ENCODE measurements around the gene BATF.

Gene BATF

GRCh38 chr14:75566752-75567151, 44.5 kb downstream of the BATF start:
- peak overlapping the region; percentile 50 for H3K4me3 Mint-ChIP-seq
- no peaks in the 10 kb centered on the region for H3K9me3 Mint-ChIP-seq
- no peaks in the 10 kb centered on the region for H3K36me3 Mint-ChIP-seq (ENCODE audit: low read depth)
- H3K4me1 Mint-ChIP-seq (ENCODE audit: low read depth) = peaks cover 48% of the 10 kb centered on the region
- peak overlapping the region; percentile 79 for H3K27ac Mint-ChIP-seq
- no peaks in the 10 kb centered on the region for H3K27me3 Mint-ChIP-seq (ENCODE audit: low read depth)
- DNase-seq (ENCODE audit: low spot score) = no peak

GRCh38 chr14:75568140-75568539, 45.9 kb downstream of the BATF start:
- H3K4me3 Mint-ChIP-seq = no peak overlapping the region
- H3K36me3 Mint-ChIP-seq (ENCODE audit: low read depth) = no peaks in the 10 kb centered on the region
- peaks cover 40% of the 10 kb centered on the region for H3K4me1 Mint-ChIP-seq (ENCODE audit: low read depth)
- H3K9me3 Mint-ChIP-seq = no peaks in the 10 kb centered on the region
- DNase-seq (ENCODE audit: low spot score) = no peak
- no peaks in the 10 kb centered on the region for H3K27me3 Mint-ChIP-seq (ENCODE audit: low read depth)
- no peak overlapping the region for H3K27ac Mint-ChIP-seq

- no peaks in the 10 kb centered on the region for H3K9me3 Mint-ChIP-seq
- no peaks in the 10 kb centered on the region for H3K36me3 Mint-ChIP-seq (ENCODE audit: low read depth)
- no peaks in the 10 kb centered on the region for H3K27me3 Mint-ChIP-seq (ENCODE audit: low read depth)
- no peak overlapping the region for H3K4me3 Mint-ChIP-seq
- no peak overlapping the region for H3K27ac Mint-ChIP-seq
- peaks cover 40% of the 10 kb centered on the region for H3K4me1 Mint-ChIP-seq (ENCODE audit: low read depth)
- no peak for DNase-seq (ENCODE audit: low spot score)
These were observed 46.5 kb downstream of the BATF start for GRCh38 chr14:75568791-75569190.

- no peak for DNase-seq (ENCODE audit: low spot score)
- H3K4me1 Mint-ChIP-seq (ENCODE audit: low read depth) = peaks cover 28% of the 10 kb centered on the region
- peaks cover 5% of the 10 kb centered on the region for H3K27me3 Mint-ChIP-seq (ENCODE audit: low read depth)
- no peaks in the 10 kb centered on the region for H3K36me3 Mint-ChIP-seq (ENCODE audit: low read depth)
- H3K4me3 Mint-ChIP-seq = no peak overlapping the region
- no peak overlapping the region for H3K27ac Mint-ChIP-seq
- H3K9me3 Mint-ChIP-seq = no peaks in the 10 kb centered on the region
These were observed 48.5 kb downstream of the BATF start for GRCh38 chr14:75570797-75571196.

GRCh38 chr14:75572104-75572503, 49.8 kb downstream of the BATF start:
- Mint-ChIP-seq H3K4me1 (ENCODE audit: low read depth) (peaks cover 17% of the 10 kb centered on the region), H3K27me3 (ENCODE audit: low read depth) (peaks cover 5% of the 10 kb centered on the region), H3K4me3 (no peak overlapping the region), H3K36me3 (ENCODE audit: low read depth) (no peaks in the 10 kb centered on the region), H3K9me3 (no peaks in the 10 kb centered on the region), H3K27ac (no peak overlapping the region)
- no peak for DNase-seq (ENCODE audit: low spot score)

- peaks cover 8% of the 10 kb centered on the region for H3K27me3 Mint-ChIP-seq (ENCODE audit: low read depth)
- no peak overlapping the region for H3K27ac Mint-ChIP-seq
- H3K4me3 Mint-ChIP-seq = peak overlapping the region; percentile 90
- no peak for DNase-seq (ENCODE audit: low spot score)
- H3K4me1 Mint-ChIP-seq (ENCODE audit: low read depth) = peaks cover 17% of the 10 kb centered on the region
- H3K9me3 Mint-ChIP-seq = no peaks in the 10 kb centered on the region
- no peaks in the 10 kb centered on the region for H3K36me3 Mint-ChIP-seq (ENCODE audit: low read depth)
These were observed 54.8 kb downstream of the BATF start for GRCh38 chr14:75577090-75577489.

GRCh38 chr14:75577729-75578101, 55.4 kb downstream of the BATF start:
- no peaks in the 10 kb centered on the region for H3K36me3 Mint-ChIP-seq (ENCODE audit: low read depth)
- no peaks in the 10 kb centered on the region for H3K9me3 Mint-ChIP-seq
- peak overlapping the region; percentile 90 for H3K4me3 Mint-ChIP-seq
- DNase-seq (ENCODE audit: low spot score) = peak; percentile 70
- H3K27ac Mint-ChIP-seq = peak overlapping the region; percentile 42
- peaks cover 17% of the 10 kb centered on the region for H3K4me1 Mint-ChIP-seq (ENCODE audit: low read depth)
- H3K27me3 Mint-ChIP-seq (ENCODE audit: low read depth) = peaks cover 8% of the 10 kb centered on the region

GRCh38 chr14:75578102-75578785, 56.0 kb downstream of the BATF start, which contains the start of gene FLVCR2:
TSS of gene FLVCR2 (plus strand) at chr14:75578620. CDS start at chr14:75578973, 353 bp downstream.
- DNase-seq (ENCODE audit: low spot score) = peak; percentile 52
- peaks cover 8% of the 10 kb centered on the region for H3K27me3 Mint-ChIP-seq (ENCODE audit: low read depth)
- no peaks in the 10 kb centered on the region for H3K9me3 Mint-ChIP-seq
- H3K4me3 Mint-ChIP-seq = peak within 1 kb of the TSS; percentile 90
- no peaks in the 10 kb centered on the region for H3K36me3 Mint-ChIP-seq (ENCODE audit: low read depth)
- H3K4me1 Mint-ChIP-seq (ENCODE audit: low read depth) = peaks cover 17% of the 10 kb centered on the region
- peak within 1 kb of the TSS; percentile 42 for H3K27ac Mint-ChIP-seq

- DNase-seq (ENCODE audit: low spot score) = no peak
- H3K9me3 Mint-ChIP-seq = no peaks in the 10 kb centered on the region
- H3K27me3 Mint-ChIP-seq (ENCODE audit: low read depth) = peaks cover 8% of the 10 kb centered on the region
- H3K27ac Mint-ChIP-seq = no peak overlapping the region
- peaks cover 17% of the 10 kb centered on the region for H3K4me1 Mint-ChIP-seq (ENCODE audit: low read depth)
- H3K4me3 Mint-ChIP-seq = peak overlapping the region; percentile 90
- no peaks in the 10 kb centered on the region for H3K36me3 Mint-ChIP-seq (ENCODE audit: low read depth)
These were observed 56.6 kb downstream of the BATF start for GRCh38 chr14:75578786-75579337.

GRCh38 chr14:75579338-75579864, 57.1 kb downstream of the BATF start:
- Mint-ChIP-seq H3K9me3 (no peaks in the 10 kb centered on the region), H3K36me3 (ENCODE audit: low read depth) (no peaks in the 10 kb centered on the region), H3K4me3 (peak overlapping the region; percentile 90), H3K27ac (no peak overlapping the region), H3K27me3 (ENCODE audit: low read depth) (peaks cover 8% of the 10 kb centered on the region), H3K4me1 (ENCODE audit: low read depth) (peaks cover 17% of the 10 kb centered on the region)
- DNase-seq (ENCODE audit: low spot score) = no peak

GRCh38 chr14:75579882-75580281, 57.6 kb downstream of the BATF start:
- peaks cover 17% of the 10 kb centered on the region for H3K4me1 Mint-ChIP-seq (ENCODE audit: low read depth)
- peaks cover 3% of the 10 kb centered on the region for H3K27me3 Mint-ChIP-seq (ENCODE audit: low read depth)
- no peak overlapping the region for H3K27ac Mint-ChIP-seq
- peak overlapping the region; percentile 90 for H3K4me3 Mint-ChIP-seq
- no peaks in the 10 kb centered on the region for H3K36me3 Mint-ChIP-seq (ENCODE audit: low read depth)
- H3K9me3 Mint-ChIP-seq = no peaks in the 10 kb centered on the region
- DNase-seq (ENCODE audit: low spot score) = no peak

GRCh38 chr14:75587388-75587787, 65.1 kb downstream of the BATF start:
- H3K4me3 Mint-ChIP-seq = no peak overlapping the region
- no peak overlapping the region for H3K27ac Mint-ChIP-seq
- H3K36me3 Mint-ChIP-seq (ENCODE audit: low read depth) = no peaks in the 10 kb centered on the region
- DNase-seq (ENCODE audit: low spot score) = no peak
- H3K27me3 Mint-ChIP-seq (ENCODE audit: low read depth) = peaks cover 4% of the 10 kb centered on the region
- H3K4me1 Mint-ChIP-seq (ENCODE audit: low read depth) = no peaks in the 10 kb centered on the region
- no peaks in the 10 kb centered on the region for H3K9me3 Mint-ChIP-seq

- Mint-ChIP-seq H3K27me3 (ENCODE audit: low read depth) (peaks cover 4% of the 10 kb centered on the region), H3K4me1 (ENCODE audit: low read depth) (no peaks in the 10 kb centered on the region), H3K36me3 (ENCODE audit: low read depth) (no peaks in the 10 kb centered on the region), H3K9me3 (no peaks in the 10 kb centered on the region), H3K27ac (no peak overlapping the region), H3K4me3 (no peak overlapping the region)
- DNase-seq (ENCODE audit: low spot score) = no peak
These were observed 67.7 kb downstream of the BATF start for GRCh38 chr14:75589931-75590330.

GRCh38 chr14:75591331-75591946, 69.2 kb downstream of the BATF start:
- H3K27me3 Mint-ChIP-seq (ENCODE audit: low read depth) = no peaks in the 10 kb centered on the region
- H3K9me3 Mint-ChIP-seq = no peaks in the 10 kb centered on the region
- no peak overlapping the region for H3K4me3 Mint-ChIP-seq

More at GRCh38 chr14:75591331-75591946, 69.2 kb downstream of the BATF start:
- DNase-seq (ENCODE audit: low spot score) = no peak
- Mint-ChIP-seq H3K4me1 (ENCODE audit: low read depth) (no peaks in the 10 kb centered on the region), H3K27ac (no peak overlapping the region), H3K36me3 (ENCODE audit: low read depth) (no peaks in the 10 kb centered on the region)
